Stimulated activated CD8-positive, alpha-beta memory T cell treated with anti-CD3 and anti-CD28 coated beads, Interleukin-12 subunit alpha, Interleukin-12 subunit beta, amount 100 ng/mL, for 24 hours (primary cell): ENCODE measurements around the gene CAB39L.
"Not testable (repeated sequence)": the region's sequence is repeated elsewhere in the genome, so short reads cannot be mapped to it uniquely, and the experiment has no call there.

ENCODE experiments used
- DNase-seq: peaks from one replicate; pipeline ENCODE4 v3.0.0-alpha.2; 2020; ENCODE audit errors: extremely low read depth

The CAB39L gene

GRCh38 chr13:49346460-49346859 lies 97.4 kb downstream of the CAB39L start:
- no peak for DNase-seq

- DNase-seq = no peak
These were observed 100.1 kb downstream of the CAB39L start for GRCh38 chr13:49343731-49344130.

GRCh38 chr13:49343255-49343654 lies 100.6 kb downstream of the CAB39L start:
- DNase-seq = no peak

- DNase-seq = no peak
These were observed 101.4 kb downstream of the CAB39L start for GRCh38 chr13:49342454-49342853.

- DNase-seq = no peak
These were observed 101.9 kb downstream of the CAB39L start for GRCh38 chr13:49341941-49342340.

GRCh38 chr13:49341517-49341916 lies 102.3 kb downstream of the CAB39L start:
- DNase-seq = no peak

GRCh38 chr13:49340161-49340560 lies 103.7 kb downstream of the CAB39L start:
- DNase-seq = no peak

GRCh38 chr13:49336655-49337054 lies 107.2 kb downstream of the CAB39L start:
- no peak for DNase-seq

- DNase-seq = no peak
These were observed 113.4 kb downstream of the CAB39L start for GRCh38 chr13:49330546-49330864.

GRCh38 chr13:49329831-49330545 lies 113.9 kb downstream of the CAB39L start:
- no peak for DNase-seq

- DNase-seq = not testable (repeated sequence)
These were observed 116.7 kb downstream of the CAB39L start for GRCh38 chr13:49327145-49327544.

GRCh38 chr13:49326222-49326917 lies 117.5 kb downstream of the CAB39L start:
- DNase-seq = no peak

- no peak for DNase-seq
These were observed 120.5 kb downstream of the CAB39L start for GRCh38 chr13:49323344-49323743.

GRCh38 chr13:49322702-49323101 lies 121.2 kb downstream of the CAB39L start:
- DNase-seq = no peak

GRCh38 chr13:49320975-49321374 lies 122.9 kb downstream of the CAB39L start:
- no peak for DNase-seq

- DNase-seq = no peak
These were observed 123.9 kb downstream of the CAB39L start for GRCh38 chr13:49319951-49320350.

- no peak for DNase-seq
These were observed 124.3 kb downstream of the CAB39L start for GRCh38 chr13:49319551-49319950.

GRCh38 chr13:49315756-49316482 lies 127.9 kb downstream of the CAB39L start:
- no peak for DNase-seq

- DNase-seq = no peak
These were observed 128.8 kb downstream of the CAB39L start for GRCh38 chr13:49315036-49315565.

- DNase-seq = no peak
These were observed 129.5 kb downstream of the CAB39L start for GRCh38 chr13:49314344-49314882.

- no peak for DNase-seq
These were observed 132.0 kb downstream of the CAB39L start for GRCh38 chr13:49311816-49312215.

GRCh38 chr13:49310251-49310650 lies 133.6 kb downstream of the CAB39L start:
- no peak for DNase-seq
